AG09319 (cell line): ENCODE measurements around the gene PDE4D.
"Not testable (repeated sequence)": the region's sequence is repeated elsewhere in the genome, so short reads cannot be mapped to it uniquely, and the experiment has no call there.

Experiments
- DNase-seq: peaks from one replicate; pipeline ENCODE4 v3.0.0-alpha.2; 2010; ENCODE audit warnings: low read depth; ENCODE audit errors: extremely low read depth
- CTCF ChIP-seq: IDR thresholded peaks from 2 replicates; pipeline ENCODE4 v1.5.1; 2011; ENCODE audit warnings: low read depth, mild to moderate bottlenecking, inconsistent platforms, low read length, moderate library complexity

The PDE4D gene

GRCh38 chr5:59471463-59471862 lies 422.1 kb downstream of the PDE4D start:
- DNase-seq = no peak
- no peak for TF ChIP-seq CTCF

- DNase-seq = no peak
- TF ChIP-seq CTCF = no peak
These were observed 425.6 kb downstream of the PDE4D start for GRCh38 chr5:59467969-59468368.

- no peak for TF ChIP-seq CTCF
- no peak for DNase-seq
These were observed 427.3 kb downstream of the PDE4D start for GRCh38 chr5:59466271-59466670.

- no peak for TF ChIP-seq CTCF
- no peak for DNase-seq
These were observed 428.6 kb downstream of the PDE4D start for GRCh38 chr5:59464969-59465368.

- DNase-seq = not testable (repeated sequence)
These were observed 429.8 kb downstream of the PDE4D start for GRCh38 chr5:59463618-59464166.

GRCh38 chr5:59462956-59463355 lies 430.6 kb downstream of the PDE4D start:
- DNase-seq = no peak
- no peak for TF ChIP-seq CTCF

- DNase-seq = no peak
These were observed 433.0 kb downstream of the PDE4D start for GRCh38 chr5:59460368-59461153.

More at GRCh38 chr5:59460368-59461153, 433.0 kb downstream of the PDE4D start:
- TF ChIP-seq CTCF = no peak
